HL-60 (cell line): ENCODE measurements around the gene LINGO4.

Experiments used
- POLR2AphosphoS5 ChIP-seq: IDR thresholded peaks from 2 replicates; pipeline ENCODE4 v1.6.1; 2012; ENCODE audit warnings: low read depth
- TF ChIP-seq, protein P1 (sequence below): IDR thresholded peaks from one replicate; pipeline ENCODE4 v1.5.1; 2011; ENCODE audit warnings: low read length, control low read depth, inconsistent platforms; ENCODE audit not compliant: insufficient read depth

GRCh38 chr1:151843398-151843797, 38.2 kb upstream of the LINGO4 start:
- TF ChIP-seq, protein P1, sequence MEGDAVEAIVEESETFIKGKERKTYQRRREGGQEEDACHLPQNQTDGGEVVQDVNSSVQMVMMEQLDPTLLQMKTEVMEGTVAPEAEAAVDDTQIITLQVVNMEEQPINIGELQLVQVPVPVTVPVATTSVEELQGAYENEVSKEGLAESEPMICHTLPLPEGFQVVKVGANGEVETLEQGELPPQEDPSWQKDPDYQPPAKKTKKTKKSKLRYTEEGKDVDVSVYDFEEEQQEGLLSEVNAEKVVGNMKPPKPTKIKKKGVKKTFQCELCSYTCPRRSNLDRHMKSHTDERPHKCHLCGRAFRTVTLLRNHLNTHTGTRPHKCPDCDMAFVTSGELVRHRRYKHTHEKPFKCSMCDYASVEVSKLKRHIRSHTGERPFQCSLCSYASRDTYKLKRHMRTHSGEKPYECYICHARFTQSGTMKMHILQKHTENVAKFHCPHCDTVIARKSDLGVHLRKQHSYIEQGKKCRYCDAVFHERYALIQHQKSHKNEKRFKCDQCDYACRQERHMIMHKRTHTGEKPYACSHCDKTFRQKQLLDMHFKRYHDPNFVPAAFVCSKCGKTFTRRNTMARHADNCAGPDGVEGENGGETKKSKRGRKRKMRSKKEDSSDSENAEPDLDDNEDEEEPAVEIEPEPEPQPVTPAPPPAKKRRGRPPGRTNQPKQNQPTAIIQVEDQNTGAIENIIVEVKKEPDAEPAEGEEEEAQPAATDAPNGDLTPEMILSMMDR: no peak
- TF ChIP-seq POLR2AphosphoS5: no peak
